HL-60 (cell line): ENCODE data around the gene OSBP2.
A peak's percentile ranks its signal among the peaks of the same experiment; 100 is the strongest.

Source experiments
- DNase-seq, 2 experiments: peaks; one replicate each; pipeline ENCODE4 v3.0.0-alpha.2; 2010 to 2020; ENCODE audit warnings: low read depth in 1 of 2, low spot score in 1 of 2
- H3K27ac ChIP-seq: fragments of 250-450 bp; sonication (Bioruptor Pico); replicated peaks from 2 replicates; pipeline ENCODE4 v1.5.1; 2020; ENCODE audit warnings: mild to moderate bottlenecking, moderate library complexity
- H3K27me3 ChIP-seq: fragments of 250-450 bp; sonication (Bioruptor Pico); 2 replicates; pipeline ENCODE4 v1.5.1; 2021; ENCODE audit warnings: mild to moderate bottlenecking, moderate library complexity; ENCODE audit not compliant: insufficient read depth, poor library complexity, severe bottlenecking
- H3K4me3 ChIP-seq: replicated peaks from 2 replicates; pipeline ENCODE4 v1.5.1; 2011; ENCODE audit warnings: mild to moderate bottlenecking, control low read depth, low read length; ENCODE audit not compliant: insufficient read depth
- CTCF ChIP-seq: IDR thresholded peaks from one replicate; pipeline ENCODE4 v1.5.1; 2011; ENCODE audit warnings: low read length, control low read depth, inconsistent platforms; ENCODE audit not compliant: insufficient read depth
- GABPA ChIP-seq: IDR thresholded peaks from 2 replicates; pipeline ENCODE4 v1.6.1; 2012; ENCODE audit warnings: low read depth
- POLR2AphosphoS5 ChIP-seq: IDR thresholded peaks from 2 replicates; pipeline ENCODE4 v1.6.1; 2012; ENCODE audit warnings: low read depth
- SPI1 ChIP-seq: IDR thresholded peaks from 2 replicates; pipeline ENCODE4 v1.6.1; 2012; ENCODE audit warnings: low read depth, mild to moderate bottlenecking, borderline replicate concordance
- TF ChIP-seq, protein P1 (sequence below): IDR thresholded peaks from 2 replicates; pipeline ENCODE4 v1.6.1; 2012; ENCODE audit warnings: low read depth; ENCODE audit not compliant: insufficient replicate concordance

OSBP2 gene

GRCh38 chr22:30763815-30764673 lies 69.4 kb downstream of the OSBP2 start:
- no peaks in the 10 kb centered on the region for H3K27me3 ChIP-seq
- TF ChIP-seq SPI1: no peak
- no peak for TF ChIP-seq POLR2AphosphoS5
- TF ChIP-seq GABPA: no peak
- TF ChIP-seq, protein P1, sequence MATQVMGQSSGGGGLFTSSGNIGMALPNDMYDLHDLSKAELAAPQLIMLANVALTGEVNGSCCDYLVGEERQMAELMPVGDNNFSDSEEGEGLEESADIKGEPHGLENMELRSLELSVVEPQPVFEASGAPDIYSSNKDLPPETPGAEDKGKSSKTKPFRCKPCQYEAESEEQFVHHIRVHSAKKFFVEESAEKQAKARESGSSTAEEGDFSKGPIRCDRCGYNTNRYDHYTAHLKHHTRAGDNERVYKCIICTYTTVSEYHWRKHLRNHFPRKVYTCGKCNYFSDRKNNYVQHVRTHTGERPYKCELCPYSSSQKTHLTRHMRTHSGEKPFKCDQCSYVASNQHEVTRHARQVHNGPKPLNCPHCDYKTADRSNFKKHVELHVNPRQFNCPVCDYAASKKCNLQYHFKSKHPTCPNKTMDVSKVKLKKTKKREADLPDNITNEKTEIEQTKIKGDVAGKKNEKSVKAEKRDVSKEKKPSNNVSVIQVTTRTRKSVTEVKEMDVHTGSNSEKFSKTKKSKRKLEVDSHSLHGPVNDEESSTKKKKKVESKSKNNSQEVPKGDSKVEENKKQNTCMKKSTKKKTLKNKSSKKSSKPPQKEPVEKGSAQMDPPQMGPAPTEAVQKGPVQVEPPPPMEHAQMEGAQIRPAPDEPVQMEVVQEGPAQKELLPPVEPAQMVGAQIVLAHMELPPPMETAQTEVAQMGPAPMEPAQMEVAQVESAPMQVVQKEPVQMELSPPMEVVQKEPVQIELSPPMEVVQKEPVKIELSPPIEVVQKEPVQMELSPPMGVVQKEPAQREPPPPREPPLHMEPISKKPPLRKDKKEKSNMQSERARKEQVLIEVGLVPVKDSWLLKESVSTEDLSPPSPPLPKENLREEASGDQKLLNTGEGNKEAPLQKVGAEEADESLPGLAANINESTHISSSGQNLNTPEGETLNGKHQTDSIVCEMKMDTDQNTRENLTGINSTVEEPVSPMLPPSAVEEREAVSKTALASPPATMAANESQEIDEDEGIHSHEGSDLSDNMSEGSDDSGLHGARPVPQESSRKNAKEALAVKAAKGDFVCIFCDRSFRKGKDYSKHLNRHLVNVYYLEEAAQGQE: no peak
- TF ChIP-seq CTCF: peak; percentile 34
- no peak overlapping the region for H3K4me3 ChIP-seq
- peak; percentile 6 to 49 for DNase-seq
- no peak overlapping the region for H3K27ac ChIP-seq

DNA sequence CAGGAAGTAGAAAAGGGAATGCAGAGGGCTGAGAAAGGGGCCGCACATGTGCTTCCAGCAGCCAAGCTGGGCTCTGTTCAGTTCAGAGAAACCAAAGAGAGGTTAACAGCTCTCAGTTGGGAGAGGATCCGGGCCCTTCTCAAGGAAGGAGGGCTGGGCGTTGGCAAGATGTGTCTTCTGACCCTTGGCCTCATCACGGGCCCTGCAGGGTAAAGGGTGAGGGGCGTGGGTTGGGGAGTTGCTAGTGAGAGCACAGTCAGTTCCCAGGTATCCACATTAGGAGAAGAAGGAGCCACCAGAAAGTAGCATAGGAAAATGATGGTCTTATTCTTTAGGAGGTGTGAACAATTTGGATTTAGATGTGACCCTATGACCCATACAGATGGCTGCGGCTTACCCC lies 73.0 kb downstream of the OSBP2 start:
- TF ChIP-seq SPI1: no peak
- no peak for TF ChIP-seq CTCF
- no peak for TF ChIP-seq POLR2AphosphoS5
- TF ChIP-seq, protein P1: no peak
- TF ChIP-seq GABPA: no peak
- no peak overlapping the region for H3K27ac ChIP-seq
- no peaks in the 10 kb centered on the region for H3K27me3 ChIP-seq
- no peak overlapping the region for H3K4me3 ChIP-seq
- no peak for DNase-seq

- H3K4me3 ChIP-seq: no peak overlapping the region
- DNase-seq: no peak
- H3K27ac ChIP-seq: no peak overlapping the region
- H3K27me3 ChIP-seq: no peaks in the 10 kb centered on the region
- no peak for TF ChIP-seq GABPA
- no peak for TF ChIP-seq SPI1
- TF ChIP-seq, protein P1: no peak
- no peak for TF ChIP-seq CTCF
- TF ChIP-seq POLR2AphosphoS5: no peak
Observed at GRCh38 chr22:30770716-30771115, 76.0 kb downstream of the OSBP2 start.
